ENCODE results near the gene C2orf72. TPM values are rescaled to one million over a fixed set of nuclear protein-coding genes. Genes with fewer than 3 reads are reported as not detected.

The C2orf72 gene
- total RNA-seq, 1 donor from 2014 or later = 0.84 TPM

Other genes with a start within 250 kb of the C2orf72 start
- 458 and 582 TPM in 2 replicates for gene ITM2C, start 172.6 kb upstream of the C2orf72 start, total RNA-seq
- gene GPR55, start 112.3 kb upstream of the C2orf72 start, total RNA-seq = 0.12 TPM in 1 of 2 replicates, not detected in the other
- not detected in 2 replicates for gene SPATA3, start 41.4 kb upstream of the C2orf72 start, total RNA-seq
- 149 and 151 TPM in 2 replicates for gene PSMD1, start 19.3 kb downstream of the C2orf72 start, total RNA-seq
- 0.27 TPM in 1 of 2 replicates, not detected in the other for gene HTR2B, start 87.5 kb downstream of the C2orf72 start, total RNA-seq
- 42.7 and 52.4 TPM in 2 replicates for gene ARMC9, start 161.1 kb downstream of the C2orf72 start, total RNA-seq

All from astrocyte (in vitro differentiated cells and primary cell).